LNCAP (cell line): ENCODE data around the gene TRAF3.

ENCODE experiments used
- CTCF ChIP-seq: fragments of 450-650 bp; IDR thresholded peaks from 2 replicates; pipeline ENCODE4 v1.5.1; 2017; ENCODE audit warnings: mild to moderate bottlenecking

Gene TRAF3

DNA sequence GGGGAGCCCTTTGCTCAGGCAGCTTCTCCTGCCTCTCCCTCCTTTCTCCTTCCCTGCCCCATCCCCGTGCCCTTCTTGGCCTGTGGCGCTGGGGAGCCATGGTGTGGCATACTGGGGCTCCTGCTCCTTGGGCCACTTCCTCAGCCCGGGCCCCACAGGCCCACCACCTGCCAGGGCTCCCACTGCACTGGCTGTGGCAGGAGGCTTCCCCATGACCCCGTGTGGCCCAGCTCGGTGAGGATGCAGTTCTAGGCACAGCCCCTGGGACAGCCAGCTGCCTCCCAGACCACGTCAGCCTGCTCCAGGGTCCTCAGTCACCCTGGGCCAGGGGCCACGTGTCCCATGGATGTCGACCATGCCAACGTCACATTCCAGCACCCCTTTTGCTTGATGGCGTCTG, 132.2 kb downstream of the TRAF3 start:
- no peak for TF ChIP-seq CTCF

DNA sequence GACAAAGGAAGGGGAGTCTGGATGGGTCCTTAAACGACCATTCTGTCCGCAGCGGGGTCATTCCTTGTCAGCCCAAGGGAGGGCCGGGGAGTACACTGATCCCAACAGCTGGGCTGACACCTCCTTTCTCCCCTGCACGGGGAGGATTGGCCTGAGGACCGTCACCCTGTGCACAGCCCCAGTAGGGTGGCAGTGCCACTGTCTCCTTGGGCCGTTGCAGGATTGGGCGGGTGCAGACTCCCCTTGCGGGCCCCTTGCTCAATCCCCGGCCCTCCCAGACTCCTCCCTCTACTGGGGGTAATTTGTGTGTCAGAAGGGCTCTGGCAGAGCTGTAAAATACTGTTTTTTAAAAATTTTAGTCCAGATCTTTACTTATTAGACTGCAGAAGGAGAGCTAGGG, 132.7 kb downstream of the TRAF3 start:
- no peak for TF ChIP-seq CTCF

GRCh38 chr14:102910442-102910841, 133.2 kb downstream of the TRAF3 start:
- no peak for TF ChIP-seq CTCF

DNA sequence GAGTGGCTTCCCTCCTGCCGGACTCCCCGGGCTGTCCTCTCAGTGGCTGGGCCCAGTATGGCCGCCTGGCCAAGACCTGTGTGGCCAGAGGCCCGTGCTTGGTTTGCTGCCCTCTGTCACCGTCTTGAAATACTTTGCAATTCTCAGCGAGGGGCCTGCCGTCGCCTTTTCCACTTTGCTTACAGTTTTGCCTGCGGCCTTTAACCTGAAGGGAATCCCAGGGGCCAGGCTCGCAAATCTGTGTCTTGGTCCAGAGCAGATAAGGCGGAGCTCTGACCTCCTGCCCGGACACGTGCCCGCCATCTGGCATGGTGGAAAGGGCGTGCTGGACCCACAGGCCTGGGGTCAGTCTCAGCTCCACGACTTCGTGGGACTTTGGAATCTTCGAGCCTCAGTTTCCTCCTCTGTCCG, 134.3 kb downstream of the TRAF3 start:
- no peak for TF ChIP-seq CTCF

- TF ChIP-seq CTCF, result no peak
These were observed 134.9 kb downstream of the TRAF3 start for GRCh38 chr14:102911991-102912761.

DNA sequence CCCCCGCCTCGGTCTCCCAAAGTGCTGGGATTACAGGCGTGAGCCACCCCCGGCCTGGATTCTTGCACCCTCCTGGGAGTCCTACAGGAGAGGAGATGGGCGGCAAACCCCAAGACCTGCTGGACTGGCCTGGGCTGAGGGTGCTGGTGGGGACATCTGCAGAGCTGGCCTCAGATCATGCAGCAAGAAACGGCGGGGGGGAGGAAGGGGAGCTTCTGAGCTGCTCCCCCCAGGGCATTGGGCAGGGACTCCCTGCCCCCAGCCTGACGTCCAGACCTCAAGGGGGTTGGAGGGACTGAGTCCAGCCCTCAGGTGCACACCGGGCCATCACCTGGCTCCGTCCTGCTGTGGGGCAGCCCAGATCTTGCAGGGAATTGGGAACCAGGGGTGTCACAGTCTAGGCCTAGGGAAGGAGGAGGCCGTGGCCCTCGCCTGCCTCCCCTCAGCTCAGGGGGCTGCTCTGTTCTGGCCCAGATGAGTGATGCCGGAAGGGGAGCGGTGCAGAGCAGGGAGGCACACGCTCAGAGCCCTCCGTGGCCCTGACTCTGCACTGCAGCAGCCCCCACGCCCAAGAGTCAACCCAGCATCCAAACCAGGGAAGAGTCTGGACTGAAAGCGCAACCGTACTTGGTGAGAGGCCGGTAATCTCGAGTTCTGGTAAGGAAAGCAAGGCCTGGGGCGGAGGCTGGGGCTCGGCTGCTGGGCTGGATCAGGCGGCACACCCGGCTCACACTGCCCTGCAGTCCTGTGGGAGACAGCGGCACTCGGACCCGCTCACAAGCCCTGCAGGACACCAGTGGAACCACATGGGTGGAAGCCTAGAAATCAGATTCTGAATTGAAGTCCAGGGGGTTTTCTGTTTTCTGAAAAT, 136.3 kb downstream of the TRAF3 start:
- TF ChIP-seq CTCF, result no peak

- no peak for TF ChIP-seq CTCF
These were observed 137.4 kb downstream of the TRAF3 start for GRCh38 chr14:102914474-102915291.
